SK-MEL-5 (cell line): ENCODE measurements around the gene ZDHHC5. TPM values are rescaled to one million over a fixed set of nuclear protein-coding genes. Genes with fewer than 3 reads are reported as not detected.
"Not testable (repeated sequence)": the region's sequence is repeated elsewhere in the genome, so short reads cannot be mapped to it uniquely, and the experiment has no call there.

ENCODE experiments used
- DNase-seq: peaks from one replicate; pipeline ENCODE4 v3.0.0-alpha.2; 2016; ENCODE audit warnings: low read depth, low spot score
- in situ Hi-C: cut with HindIII; loops from 2 replicates; pipeline ENCODE4 v1.10.0; 2016; ENCODE audit warnings: low sequenced_read_pairs, high pct_unique_total_duplicates, low pct_unique_long_range_greater_than_20kb
- total RNA-seq: library from RNA; depleted of rRNA; stranded (reverse); fragments of >200 nt; shearing (Covaris generic); gene quantifications from 2 replicates; pipeline ENCODE4 v1.2.3, GENCODE V29; 2014

Gene ZDHHC5
- total RNA-seq, 1 experiment from 2014 or later, result 28.7 TPM

DNA sequence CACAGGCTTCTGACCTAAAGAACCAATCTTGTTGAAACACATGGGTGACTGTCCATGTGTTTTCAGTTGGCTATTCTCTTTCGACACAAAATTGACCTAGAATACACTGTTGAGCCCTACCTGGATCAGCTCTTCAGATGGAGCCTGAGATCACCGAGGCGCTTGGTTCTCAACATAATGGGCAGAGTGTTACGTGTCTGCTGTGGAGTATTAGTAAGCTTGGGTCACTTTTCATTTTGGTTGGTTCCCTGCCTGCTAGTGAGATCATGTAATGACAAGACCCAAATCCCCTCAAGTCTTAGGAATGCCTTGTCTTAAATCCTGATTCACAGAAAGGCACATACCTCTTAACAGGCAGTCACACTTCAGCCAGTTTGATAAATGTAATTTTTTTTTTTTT, 35.4 kb downstream of the ZDHHC5 start:
- no peak for DNase-seq
- in situ Hi-C loops, result no loop called here

DNA sequence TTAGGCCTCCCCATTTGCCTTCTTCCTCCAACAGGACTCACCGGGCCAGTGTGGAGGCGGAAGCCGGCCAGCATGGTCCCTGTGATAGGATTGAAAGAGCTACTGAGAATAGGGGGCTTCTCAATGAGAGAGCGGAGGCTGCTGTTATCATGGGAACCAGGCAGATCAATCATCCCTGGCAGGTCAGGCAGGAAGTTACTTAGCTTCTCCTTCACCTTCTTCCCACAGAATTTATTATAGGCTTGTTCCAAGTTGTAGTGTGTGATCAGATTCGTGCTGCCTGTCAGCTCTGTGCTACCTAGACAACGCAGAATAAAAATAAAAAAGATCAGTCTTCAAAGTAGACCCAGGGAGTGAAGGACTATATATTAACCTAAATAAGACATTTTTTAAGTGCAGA, 37.0 kb downstream of the ZDHHC5 start:
- in situ Hi-C loops, result no loop called here
- no peak for DNase-seq

DNA sequence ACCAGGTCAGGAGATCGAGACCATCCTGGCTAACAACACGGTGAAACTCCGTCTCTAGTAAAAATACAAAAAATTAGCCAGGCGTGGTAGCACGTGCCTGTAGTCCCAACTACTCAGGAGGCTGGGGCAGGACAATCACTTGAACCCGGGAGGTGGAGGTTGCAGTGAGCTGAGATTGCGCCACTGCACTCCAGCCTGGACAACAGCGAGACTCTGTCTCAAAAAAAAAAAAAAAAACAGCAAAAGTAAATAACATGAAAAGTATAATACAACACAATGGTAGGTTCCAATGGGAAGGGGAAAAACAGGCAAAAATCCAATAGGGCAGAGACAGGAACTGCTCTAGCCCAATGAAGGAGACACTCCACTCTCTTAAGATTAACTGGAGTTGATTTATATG, 37.5 kb downstream of the ZDHHC5 start:
- DNase-seq, in situ Hi-C loops: not testable (repeated sequence)

DNA sequence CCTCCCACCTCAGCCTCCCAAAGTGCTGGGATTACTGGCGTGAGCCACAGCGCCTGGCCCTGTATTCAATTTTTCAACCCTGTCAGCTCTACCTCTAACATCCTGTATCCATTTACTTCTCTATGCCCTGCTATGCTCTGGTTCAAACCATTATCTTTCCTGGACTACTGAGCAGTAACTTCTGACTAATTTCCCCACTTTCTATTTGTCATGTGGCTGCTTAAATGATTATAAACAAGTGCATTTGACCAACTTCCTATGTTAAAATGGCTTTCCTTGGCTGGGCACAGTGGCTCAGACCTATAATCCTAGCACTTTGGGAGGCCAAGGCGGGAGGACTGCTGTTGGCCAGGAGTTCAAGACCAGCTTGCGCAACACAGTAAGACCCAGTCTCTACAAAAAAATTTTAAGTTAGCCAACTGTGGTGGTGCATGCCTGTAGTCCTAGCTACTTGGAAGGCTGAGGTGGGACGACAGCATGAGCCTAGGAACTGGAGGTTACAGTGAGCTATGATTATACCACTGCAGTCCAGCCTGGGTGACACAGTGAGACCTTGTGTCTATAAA, 42.0 kb downstream of the ZDHHC5 start:
- DNase-seq, result no peak

DNA sequence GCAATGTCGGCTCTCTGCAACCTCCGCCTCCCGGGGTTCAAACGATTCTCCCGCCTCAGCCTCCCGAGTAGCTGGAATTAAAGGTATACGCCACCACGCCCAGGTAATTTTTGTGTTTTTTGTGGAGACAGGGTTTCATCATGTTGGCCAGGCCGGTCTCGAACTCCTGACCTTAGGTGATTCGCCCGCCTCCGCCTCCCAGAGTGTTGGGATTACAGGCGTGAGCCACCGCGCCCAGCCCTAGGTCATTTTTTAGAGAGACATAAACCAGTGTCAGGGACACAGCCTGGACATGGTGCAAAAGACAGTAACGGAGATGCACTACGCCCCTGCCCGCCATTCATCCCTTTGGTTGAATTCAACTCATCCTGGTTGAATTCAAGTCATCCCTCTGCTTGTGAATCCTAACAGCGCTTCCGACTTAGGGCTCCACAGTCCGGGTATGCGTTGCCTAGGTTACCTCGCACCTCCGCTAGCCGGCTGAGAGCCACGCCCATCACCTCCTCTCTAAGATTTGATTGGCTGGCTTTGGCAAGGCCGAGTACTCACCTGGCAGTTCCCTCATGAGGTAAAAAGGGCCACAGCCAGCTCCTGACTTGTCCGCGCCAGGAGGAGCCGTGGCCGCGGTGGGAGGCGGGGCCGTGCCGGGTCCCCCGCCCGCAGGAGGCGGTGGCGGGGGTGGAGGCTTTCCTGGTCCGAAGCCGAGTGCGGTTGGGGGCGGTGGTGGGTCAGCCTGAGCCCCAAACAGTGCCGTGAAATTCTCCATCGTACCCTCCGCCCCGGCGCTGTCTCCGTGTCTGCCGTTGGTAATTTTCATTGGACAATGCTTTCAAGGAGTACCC, 43.7 kb downstream of the ZDHHC5 start, which contains the start of gene MED19:
TSS of gene MED19 (minus strand) at position 802 of the 842 bp plus-strand sequence. CDS start at position 766, 36 bp downstream.
- in situ Hi-C loops, result no loop called here
- DNase-seq, result peak; percentile 72

More for the DNA sequence above, 42.0 kb downstream of the ZDHHC5 start:
- in situ Hi-C loops, result no loop called here

DNA sequence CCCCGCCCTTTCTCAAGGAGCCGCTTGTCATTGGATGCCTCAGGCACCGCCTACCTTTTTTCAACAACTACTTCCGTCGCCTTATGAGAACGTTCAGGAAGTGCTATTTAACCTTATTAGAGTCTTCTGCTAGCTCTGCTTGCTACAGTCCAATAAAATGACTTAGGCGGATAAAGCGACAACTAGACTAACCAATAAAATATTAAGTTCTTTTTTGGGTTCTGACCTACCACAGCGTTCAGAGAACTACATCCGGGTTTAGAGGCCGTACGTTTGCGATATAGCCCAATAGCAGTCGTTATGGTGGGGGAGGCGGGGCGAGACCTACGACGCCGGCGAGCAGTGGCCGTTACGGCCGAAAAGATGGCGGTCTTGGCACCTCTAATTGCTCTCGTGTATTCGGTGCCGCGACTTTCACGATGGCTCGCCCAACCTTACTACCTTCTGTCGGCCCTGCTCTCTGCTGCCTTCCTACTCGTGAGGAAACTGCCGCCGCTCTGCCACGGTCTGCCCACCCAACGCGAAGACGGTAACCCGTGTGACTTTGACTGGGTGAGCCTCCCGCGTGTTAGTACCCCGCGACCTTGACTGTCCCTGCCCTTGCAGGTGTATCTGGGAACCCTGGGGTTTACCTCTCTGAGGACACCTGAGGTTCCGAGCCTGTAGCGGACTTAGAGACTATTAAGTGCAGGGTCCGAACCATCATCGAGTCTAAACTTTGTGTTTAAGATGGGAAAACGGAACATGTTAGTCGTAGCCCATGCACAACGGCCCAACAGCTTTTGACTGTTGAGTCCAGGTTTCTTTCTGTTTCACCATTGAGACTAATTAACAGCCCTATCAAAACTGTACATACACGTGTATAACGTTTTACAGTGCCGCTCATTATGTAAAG, 44.6 kb downstream of the ZDHHC5 start, which contains the start of gene TMX2:
TSS of gene TMX2 (plus strand) at position 338 of the 895 bp plus-strand sequence. CDS start at position 364, 26 bp downstream.
- peak; percentile 98 for DNase-seq
- in situ Hi-C loops, result no loop called here

DNA sequence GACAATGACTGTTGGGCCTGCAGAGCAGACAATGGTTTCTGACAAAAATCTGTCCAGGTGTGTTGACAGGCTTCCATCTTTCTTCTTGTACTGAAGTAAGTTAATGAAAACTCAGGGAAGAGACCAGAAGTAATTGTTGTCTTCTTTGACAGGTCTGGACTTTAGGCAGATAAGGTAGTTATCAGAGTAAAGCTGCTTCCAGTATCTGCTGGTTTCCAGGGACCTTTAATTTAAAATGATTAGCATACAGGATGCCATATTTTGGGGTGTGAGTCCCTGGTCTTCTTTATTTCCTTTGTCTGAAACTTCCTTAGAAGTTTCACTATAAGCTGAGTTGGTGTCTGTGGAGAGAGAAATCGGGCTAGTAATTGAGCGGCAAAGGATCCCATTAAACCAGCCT, 45.9 kb downstream of the ZDHHC5 start:
- DNase-seq, result no peak
- in situ Hi-C loops, result no loop called here

GRCh38 chr11:57716726-57717125, 48.8 kb downstream of the ZDHHC5 start:
- in situ Hi-C loops, DNase-seq: not testable (repeated sequence)

- DNase-seq, result no peak
- in situ Hi-C loops, result no loop called here
Observed at GRCh38 chr11:57727185-57727584, 59.3 kb downstream of the ZDHHC5 start.

DNA sequence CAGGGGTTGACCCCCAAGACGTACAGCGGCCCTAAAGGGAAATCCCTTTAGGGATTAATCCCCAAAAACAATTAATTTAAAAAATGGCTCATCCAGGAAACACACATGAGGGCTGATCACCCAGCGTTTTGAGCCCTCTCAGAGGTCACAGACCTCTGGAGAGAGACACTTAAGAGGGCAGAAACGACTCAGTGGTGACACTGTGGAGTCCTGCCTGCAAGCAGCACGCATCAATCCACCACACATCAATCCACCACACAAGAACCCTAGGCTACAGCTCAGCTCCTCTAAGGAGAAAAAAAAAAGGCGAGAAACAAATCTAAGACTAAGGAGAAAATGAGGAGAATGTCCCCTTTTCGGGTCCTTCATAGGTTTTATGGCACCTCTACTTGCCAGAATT, 60.9 kb downstream of the ZDHHC5 start:
- DNase-seq, result no peak
- in situ Hi-C loops, result no loop called here

DNA sequence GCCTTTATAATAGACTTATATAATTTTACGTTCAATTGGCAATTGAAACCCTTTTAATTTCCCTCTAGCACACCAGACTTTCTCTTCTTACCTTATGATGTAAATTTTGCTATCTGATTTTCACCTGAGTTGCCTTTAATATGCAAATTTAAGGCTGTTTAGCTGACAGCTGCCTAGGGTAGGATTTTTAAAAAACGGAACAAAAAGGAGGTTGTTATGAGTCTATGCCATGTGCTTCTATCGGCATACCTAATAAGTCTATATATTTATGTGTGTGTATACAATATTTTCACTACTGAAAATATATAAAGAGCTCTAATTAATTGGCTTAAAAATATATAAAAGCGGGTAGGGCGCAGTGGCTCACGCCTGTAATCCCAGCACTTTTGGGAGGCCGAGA, 61.6 kb downstream of the ZDHHC5 start:
- in situ Hi-C loops, result no loop called here
- no peak for DNase-seq

DNA sequence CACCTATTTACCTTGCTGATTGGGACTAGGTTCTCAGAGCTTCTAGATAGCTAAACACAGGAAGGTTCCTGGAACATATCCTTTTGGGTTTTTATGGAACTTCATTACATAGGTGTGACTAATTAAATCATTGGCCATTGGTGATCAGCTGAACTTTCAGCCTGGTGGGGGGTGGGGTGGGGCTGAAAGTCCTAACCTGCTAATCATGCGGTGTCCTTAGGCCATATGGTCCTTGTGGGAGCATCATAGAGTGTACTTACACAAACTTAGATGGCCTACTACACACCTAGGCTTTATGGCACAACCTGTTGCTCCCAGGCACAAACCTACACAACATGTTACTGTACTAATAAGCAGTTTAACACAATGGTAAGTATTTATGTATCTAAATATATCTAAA, 64.7 kb downstream of the ZDHHC5 start:
- in situ Hi-C loops, result no loop called here
- DNase-seq, result no peak

GRCh38 chr11:57735619-57736298, 67.8 kb downstream of the ZDHHC5 start:
- DNase-seq, result no peak
- in situ Hi-C loops, result no loop called here

GRCh38 chr11:57741132-57742086, 73.5 kb downstream of the ZDHHC5 start, which contains the start of gene SELENOH:
TSS of gene SELENOH (plus strand) at chr11:57741491. CDS start at chr11:57741596, 105 bp downstream.
- in situ Hi-C loops, result no loop called here
- peak; percentile 94 for DNase-seq

DNA sequence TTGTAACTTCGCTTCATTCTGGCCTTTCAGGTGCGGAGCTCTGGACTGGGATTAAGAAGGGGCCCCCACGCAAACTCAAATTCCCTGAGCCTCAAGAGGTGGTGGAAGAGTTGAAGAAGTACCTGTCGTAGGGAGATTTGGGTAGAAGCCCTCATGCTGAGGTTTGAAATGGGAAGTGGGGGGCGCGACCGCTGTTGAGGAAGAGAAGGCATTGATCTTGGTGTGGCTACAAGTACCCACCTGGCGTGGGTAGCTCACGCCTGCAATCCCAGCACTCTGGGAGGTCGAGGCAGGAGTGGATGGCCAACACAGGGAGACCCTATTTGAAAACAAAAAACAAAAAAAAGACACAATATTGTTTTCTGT, 74.2 kb downstream of the ZDHHC5 start:
- in situ Hi-C loops, result no loop called here
- DNase-seq, result no peak

GRCh38 chr11:57744357-57744756, 76.4 kb downstream of the ZDHHC5 start:
- DNase-seq, result no peak
- in situ Hi-C loops, result no loop called here
